ENCODE measurements around the gene PDE4D.

PDE4D gene

GRCh38 chr5:59446356-59446755, 447.2 kb downstream of the PDE4D start:
- no peaks in the 10 kb centered on the region for H3K27me3 ChIP-seq (replicated peaks; ENCODE audit: control insufficient read depth, insufficient read depth, low read length)
- TF ChIP-seq CTCF (IDR thresholded peaks at IDR 0.05; ENCODE audit: insufficient read depth, low read length, poor library complexity, severe bottlenecking), result no peak
- H3K36me3 ChIP-seq (ENCODE audit: control insufficient read depth, insufficient read depth, low read length), result no peaks in the 10 kb centered on the region
- no peak overlapping the region for H3K4me3 ChIP-seq (replicated peaks; ENCODE audit: low read depth, low read length)
- DNase-seq (ENCODE audit: extremely low read depth, insufficient read length), result no peak

DNA sequence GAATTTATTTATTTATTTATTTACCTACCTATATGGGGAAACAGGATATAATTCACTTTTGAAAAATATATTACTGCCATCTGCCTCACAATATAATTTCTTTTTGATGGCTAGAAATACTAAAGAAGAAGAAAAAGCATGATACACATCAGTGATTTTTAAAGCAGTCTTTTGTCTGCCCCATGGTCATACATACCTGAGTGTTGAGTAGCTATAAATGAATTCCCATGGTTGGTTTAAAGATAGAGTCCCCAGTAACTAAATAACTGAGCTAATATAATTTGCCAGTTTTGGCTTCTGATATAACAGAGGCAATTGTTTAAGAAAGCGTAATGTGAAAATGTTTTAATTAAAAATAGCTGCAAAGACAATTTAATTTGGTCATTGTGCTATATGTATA, 447.8 kb downstream of the PDE4D start:
- Histone ChIP-seq H3K4me3 (replicated peaks; ENCODE audit: low read depth, low read length) (no peak overlapping the region), H3K27me3 (replicated peaks; ENCODE audit: control insufficient read depth, insufficient read depth, low read length) (no peaks in the 10 kb centered on the region), H3K36me3 (ENCODE audit: control insufficient read depth, insufficient read depth, low read length) (no peaks in the 10 kb centered on the region)
- TF ChIP-seq CTCF (IDR thresholded peaks at IDR 0.05; ENCODE audit: insufficient read depth, low read length, poor library complexity, severe bottlenecking), result no peak
- no peak for DNase-seq (ENCODE audit: extremely low read depth, insufficient read length)

DNA sequence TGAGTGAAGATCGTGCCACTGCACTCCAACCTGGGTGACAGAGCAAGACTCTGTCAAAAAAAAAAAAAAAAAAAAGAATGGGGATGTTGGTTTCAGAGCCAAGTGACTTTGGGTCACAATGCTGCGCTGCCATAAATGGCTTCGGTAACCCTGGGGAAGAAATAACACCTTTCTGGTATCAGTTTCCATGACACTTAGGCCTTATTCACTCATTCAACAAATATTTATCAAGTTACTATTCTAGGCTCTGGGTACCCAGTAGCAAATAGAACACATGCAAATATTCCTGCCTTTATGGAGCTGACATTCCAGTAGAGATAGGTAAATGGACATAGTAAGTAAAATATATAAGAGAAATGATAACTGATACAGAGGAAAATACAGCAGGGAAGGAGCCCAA, 454.2 kb downstream of the PDE4D start:
- TF ChIP-seq CTCF (IDR thresholded peaks at IDR 0.05; ENCODE audit: insufficient read depth, low read length, poor library complexity, severe bottlenecking), result no peak
- H3K4me3 ChIP-seq (replicated peaks; ENCODE audit: low read depth, low read length), result no peak overlapping the region
- no peak for DNase-seq (ENCODE audit: extremely low read depth, insufficient read length)
- no peaks in the 10 kb centered on the region for H3K36me3 ChIP-seq (ENCODE audit: control insufficient read depth, insufficient read depth, low read length)
- no peaks in the 10 kb centered on the region for H3K27me3 ChIP-seq (replicated peaks; ENCODE audit: control insufficient read depth, insufficient read depth, low read length)

DNA sequence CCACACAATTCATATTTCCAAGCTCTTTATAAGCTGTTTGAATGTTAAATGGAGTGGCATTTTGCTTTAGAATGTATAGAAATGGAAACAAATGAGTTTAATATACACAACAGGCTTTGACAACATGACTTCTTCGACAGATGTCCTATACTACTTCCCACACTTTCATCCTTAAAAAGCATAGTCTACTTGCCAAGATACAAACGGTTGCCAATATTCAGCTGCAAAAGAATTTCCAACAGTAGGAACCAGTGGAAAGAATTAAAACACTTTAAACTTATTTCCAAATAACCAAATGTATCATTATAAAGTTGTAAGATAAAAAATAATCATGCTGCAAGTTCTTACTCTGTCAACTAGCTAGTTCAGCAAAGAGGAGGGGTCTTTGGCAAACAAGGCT, 456.4 kb downstream of the PDE4D start:
- no peak for DNase-seq (ENCODE audit: extremely low read depth, insufficient read length)
- H3K4me3 ChIP-seq (replicated peaks; ENCODE audit: low read depth, low read length), result no peak overlapping the region
- no peak for TF ChIP-seq CTCF (IDR thresholded peaks at IDR 0.05; ENCODE audit: insufficient read depth, low read length, poor library complexity, severe bottlenecking)
- no peaks in the 10 kb centered on the region for H3K27me3 ChIP-seq (replicated peaks; ENCODE audit: control insufficient read depth, insufficient read depth, low read length)
- no peaks in the 10 kb centered on the region for H3K36me3 ChIP-seq (ENCODE audit: control insufficient read depth, insufficient read depth, low read length)

DNA sequence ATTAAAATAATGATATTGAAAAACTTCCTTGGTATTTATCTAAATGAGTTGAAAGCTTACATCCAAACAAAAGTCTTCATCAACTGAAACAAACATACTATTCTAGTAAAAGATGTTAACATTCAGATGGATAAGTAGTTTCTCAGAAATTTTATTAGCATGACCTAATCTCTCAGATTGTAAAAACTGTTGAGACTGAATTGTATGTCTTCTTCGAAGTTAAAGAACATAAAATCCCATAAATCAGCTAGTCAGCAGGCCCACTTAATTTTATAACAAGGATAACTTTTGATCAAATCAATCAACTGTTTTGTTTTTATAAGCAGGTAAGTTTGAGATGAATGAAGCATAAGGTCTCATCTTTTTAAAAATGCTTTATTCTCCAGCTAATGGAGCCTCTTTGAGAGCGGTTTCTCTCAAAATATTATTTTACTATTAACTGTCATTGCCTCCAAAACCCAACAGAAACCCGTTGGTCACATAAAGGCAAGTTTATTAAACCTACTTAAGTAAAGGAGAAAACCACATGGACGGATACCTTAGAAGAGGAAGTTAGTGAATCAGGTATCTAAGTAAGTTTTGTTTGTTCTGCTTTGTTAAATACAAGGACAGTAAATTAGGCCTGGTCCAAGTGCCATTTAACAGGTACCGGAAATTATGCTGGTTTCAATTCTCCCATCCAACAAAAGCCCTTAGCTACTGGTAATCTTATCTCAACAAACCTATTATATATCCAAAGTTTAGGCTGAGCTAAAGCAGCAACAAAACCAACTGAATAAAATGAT, 457.0 kb downstream of the PDE4D start:
- no peaks in the 10 kb centered on the region for H3K27me3 ChIP-seq (replicated peaks; ENCODE audit: control insufficient read depth, insufficient read depth, low read length)
- no peaks in the 10 kb centered on the region for H3K36me3 ChIP-seq (ENCODE audit: control insufficient read depth, insufficient read depth, low read length)
- no peak for TF ChIP-seq CTCF (IDR thresholded peaks at IDR 0.05; ENCODE audit: insufficient read depth, low read length, poor library complexity, severe bottlenecking)
- DNase-seq (ENCODE audit: extremely low read depth, insufficient read length), result no peak
- no peak overlapping the region for H3K4me3 ChIP-seq (replicated peaks; ENCODE audit: low read depth, low read length)

GRCh38 chr5:59433174-59433573, 460.4 kb downstream of the PDE4D start:
- no peak overlapping the region for H3K4me3 ChIP-seq (replicated peaks; ENCODE audit: low read depth, low read length)
- TF ChIP-seq CTCF (IDR thresholded peaks at IDR 0.05; ENCODE audit: insufficient read depth, low read length, poor library complexity, severe bottlenecking), result no peak
- DNase-seq (ENCODE audit: extremely low read depth, insufficient read length), result no peak
- no peaks in the 10 kb centered on the region for H3K27me3 ChIP-seq (replicated peaks; ENCODE audit: control insufficient read depth, insufficient read depth, low read length)
- H3K36me3 ChIP-seq (ENCODE audit: control insufficient read depth, insufficient read depth, low read length), result no peaks in the 10 kb centered on the region
